22Rv1 (cell line): ENCODE results near the gene NDRG2.

Experiments
- H3K27ac ChIP-seq: fragments of 450-650 bp; 2 replicates; pipeline ENCODE4 v1.5.1; 2017
- CTCF ChIP-seq: fragments of 450-650 bp; IDR thresholded peaks from 2 replicates; pipeline ENCODE4 v1.5.1; 2017; ENCODE audit warnings: mild to moderate bottlenecking
- ZFX ChIP-seq: fragments of 450-650 bp; IDR thresholded peaks from 2 replicates; pipeline ENCODE4 v1.6.1; 2017; ENCODE audit warnings: antibody characterized with exemption, borderline replicate concordance

Gene NDRG2

DNA sequence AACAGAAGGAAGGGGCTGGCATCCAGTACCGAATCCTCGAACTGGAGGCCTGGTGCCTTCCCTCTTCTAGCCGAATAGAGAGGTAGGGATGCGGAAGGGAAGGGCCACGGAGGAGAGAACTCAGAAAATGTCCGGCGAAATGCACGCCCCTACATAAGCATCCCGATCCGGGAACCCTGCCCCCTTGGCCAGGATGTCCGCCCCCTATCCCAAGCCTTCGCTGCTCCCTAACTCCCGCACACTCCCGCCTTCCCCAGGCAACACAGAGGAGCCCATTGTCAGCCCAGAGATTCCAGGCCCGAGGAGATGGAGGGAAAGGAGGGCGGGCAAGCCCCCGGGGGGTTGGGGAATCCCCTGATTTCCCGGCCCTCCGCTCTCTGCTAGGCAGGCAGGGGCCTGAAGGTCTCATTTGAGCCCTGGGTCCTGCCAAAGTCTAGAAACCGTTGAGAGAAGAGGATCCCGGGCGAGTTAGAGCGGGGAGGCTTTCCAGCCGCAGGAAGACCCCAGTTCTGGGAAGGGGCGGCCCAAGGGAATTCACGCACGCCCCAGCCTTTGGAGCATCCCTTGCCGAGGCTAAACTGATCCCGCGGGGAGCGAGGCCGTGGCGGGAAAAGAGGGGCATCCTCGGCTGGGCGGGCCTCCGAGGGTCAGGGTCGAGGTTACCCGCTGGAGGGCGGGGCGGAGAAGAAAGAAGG lies 44.7 kb upstream of the NDRG2 start:
- no peak overlapping the region for H3K27ac ChIP-seq
- TF ChIP-seq ZFX (no peak), CTCF (no peak)

DNA sequence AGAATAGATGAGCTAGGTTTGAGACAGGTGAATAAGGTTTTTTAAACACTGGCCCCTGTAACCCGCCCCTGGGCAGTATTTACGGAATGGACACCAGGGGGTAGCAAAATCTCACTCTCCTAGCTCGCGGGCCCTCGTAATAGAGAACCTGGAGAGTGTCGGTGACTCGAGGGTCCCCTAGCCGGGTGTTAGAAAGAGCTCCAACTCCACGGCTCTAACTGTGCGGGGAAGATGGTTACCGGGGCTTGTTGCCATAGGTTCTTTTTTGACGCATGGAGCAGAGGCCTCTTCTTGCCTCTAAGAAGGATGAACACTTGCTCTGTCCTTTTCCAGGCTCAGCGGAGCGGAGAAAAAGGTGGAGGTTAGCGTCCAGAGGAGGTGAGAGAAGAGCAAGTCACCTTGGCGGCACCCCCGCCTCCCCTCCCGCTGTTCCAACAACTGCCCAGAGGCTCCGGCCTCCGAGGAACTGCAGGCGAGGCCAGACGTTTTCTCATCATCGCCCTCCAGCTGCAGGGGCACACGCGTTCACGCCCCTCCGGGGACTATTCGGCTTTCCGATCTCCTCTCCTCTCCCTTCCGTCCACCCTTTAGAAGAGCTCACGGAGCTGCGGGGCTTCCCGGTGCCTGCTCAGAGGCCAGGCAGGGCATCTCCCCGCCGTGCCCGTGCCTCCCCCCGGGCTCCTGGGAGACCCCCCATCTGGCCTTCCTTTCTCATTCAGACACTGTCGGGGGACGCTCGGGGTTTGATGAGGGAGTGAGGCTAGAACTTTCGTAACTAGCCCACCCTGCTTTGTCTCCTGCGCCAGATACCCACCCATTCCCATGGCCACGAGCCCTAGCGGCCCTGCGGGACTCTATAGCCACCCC lies 43.9 kb upstream of the NDRG2 start:
- no peak overlapping the region for H3K27ac ChIP-seq
- TF ChIP-seq CTCF: peak; percentile 68
- TF ChIP-seq ZFX: no peak

- peak; percentile 13; the same call in 1 of the 2 replicates for TF ChIP-seq CTCF
- no peak for TF ChIP-seq ZFX
- H3K27ac ChIP-seq: no peak overlapping the region
These were observed 42.1 kb upstream of the NDRG2 start for GRCh38 chr14:21066882-21067502.

DNA sequence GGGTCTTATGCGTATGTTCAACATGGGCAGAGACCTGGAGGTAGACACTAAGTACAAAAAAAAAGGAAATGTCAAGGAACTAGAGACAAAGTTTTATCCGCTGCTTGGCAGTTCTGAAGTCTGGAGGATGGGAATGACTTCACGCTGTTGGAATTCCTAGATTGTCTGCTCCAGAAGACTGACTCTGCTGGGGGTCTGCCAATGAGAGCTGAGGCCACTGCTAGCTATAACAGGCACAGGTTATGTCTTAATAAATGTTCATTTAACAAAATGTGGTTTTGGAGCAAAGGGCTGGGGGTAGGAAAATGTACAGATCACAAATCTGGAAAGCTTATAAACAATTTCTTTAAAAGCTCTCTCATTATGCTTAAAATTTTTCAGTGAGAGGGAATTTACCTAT lies 38.6 kb upstream of the NDRG2 start:
- no peak overlapping the region for H3K27ac ChIP-seq
- TF ChIP-seq ZFX: no peak
- no peak for TF ChIP-seq CTCF

GRCh38 chr14:21061347-21061668 lies 36.4 kb upstream of the NDRG2 start:
- no peak overlapping the region for H3K27ac ChIP-seq
- TF ChIP-seq CTCF: no peak
- TF ChIP-seq ZFX: no peak

- TF ChIP-seq ZFX (no peak), CTCF (no peak)
These were observed 35.9 kb upstream of the NDRG2 start for GRCh38 chr14:21060614-21061346.

More at GRCh38 chr14:21060614-21061346, 35.9 kb upstream of the NDRG2 start:
- H3K27ac ChIP-seq: no peak overlapping the region
